ENCODE measurements around the gene ARIH1. TPM values are rescaled to one million over a fixed set of nuclear protein-coding genes. Genes with fewer than 3 reads are reported as not detected.
"Not testable (repeated sequence)": the region's sequence is repeated elsewhere in the genome, so short reads cannot be mapped to it uniquely, and the experiment has no call there.

The ARIH1 gene
- total RNA-seq (2014; rRNA removed; shearing (Covaris generic)) = 54.8 and 61.2 TPM in 2 replicates
- polyA plus RNA-seq (2014; cell fraction: nucleus; rRNA removed) = 34.2 and 34.9 TPM in 2 replicates

DNA sequence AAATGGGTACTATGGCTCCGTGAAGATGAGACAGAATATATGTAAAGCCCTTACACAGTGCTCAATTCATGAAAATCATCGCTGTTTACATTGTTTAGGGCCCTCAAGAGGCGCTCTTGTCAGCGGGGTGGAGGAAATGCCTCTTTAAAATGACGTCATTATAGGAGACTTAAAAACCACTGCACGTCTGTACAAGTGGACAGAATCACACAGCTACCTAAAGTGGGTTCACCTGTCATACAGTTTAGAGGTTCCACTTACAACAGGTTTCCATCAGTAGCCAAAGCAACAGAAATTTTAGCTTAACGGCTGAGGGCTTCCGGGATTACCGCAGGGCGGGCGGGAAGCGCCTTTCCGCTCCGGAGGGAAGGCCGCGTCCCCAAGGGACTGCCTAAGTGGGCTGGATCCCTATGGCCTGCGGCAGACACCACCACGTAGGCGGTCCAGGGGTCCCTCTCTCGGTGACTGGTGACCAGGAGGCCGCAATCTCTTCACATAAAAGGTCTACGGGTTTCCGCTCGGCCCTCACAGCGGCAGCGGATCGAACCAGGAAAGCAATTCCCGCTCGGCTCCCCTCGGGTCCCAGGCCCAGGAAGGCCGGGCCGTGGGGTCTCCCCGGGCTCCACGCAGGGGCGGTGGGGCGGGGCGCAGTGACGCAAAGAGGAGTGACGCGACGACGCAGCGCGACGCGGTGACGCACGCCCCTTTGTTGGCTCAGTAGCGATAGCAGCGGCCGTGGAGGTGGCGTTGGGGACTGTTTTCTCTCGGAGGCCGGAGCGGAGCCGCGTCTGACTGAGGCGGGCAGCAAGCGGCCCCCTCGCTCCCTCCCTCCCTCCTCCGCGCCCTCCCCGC lies at the start of gene ARIH1:
Gene ARIH1 (plus strand): TSS at position 717 of the 852 bp plus-strand sequence. CDS start 310 bp downstream, outside the sequence.
- DNase-seq (ENCODE audit: extremely low read depth, low read depth) = peak; percentile 92

- no peak for DNase-seq (ENCODE audit: extremely low read depth, low read depth)
Measured at GRCh38 chr15:72426753-72427152, 47.4 kb upstream of the ARIH1 start.

DNA sequence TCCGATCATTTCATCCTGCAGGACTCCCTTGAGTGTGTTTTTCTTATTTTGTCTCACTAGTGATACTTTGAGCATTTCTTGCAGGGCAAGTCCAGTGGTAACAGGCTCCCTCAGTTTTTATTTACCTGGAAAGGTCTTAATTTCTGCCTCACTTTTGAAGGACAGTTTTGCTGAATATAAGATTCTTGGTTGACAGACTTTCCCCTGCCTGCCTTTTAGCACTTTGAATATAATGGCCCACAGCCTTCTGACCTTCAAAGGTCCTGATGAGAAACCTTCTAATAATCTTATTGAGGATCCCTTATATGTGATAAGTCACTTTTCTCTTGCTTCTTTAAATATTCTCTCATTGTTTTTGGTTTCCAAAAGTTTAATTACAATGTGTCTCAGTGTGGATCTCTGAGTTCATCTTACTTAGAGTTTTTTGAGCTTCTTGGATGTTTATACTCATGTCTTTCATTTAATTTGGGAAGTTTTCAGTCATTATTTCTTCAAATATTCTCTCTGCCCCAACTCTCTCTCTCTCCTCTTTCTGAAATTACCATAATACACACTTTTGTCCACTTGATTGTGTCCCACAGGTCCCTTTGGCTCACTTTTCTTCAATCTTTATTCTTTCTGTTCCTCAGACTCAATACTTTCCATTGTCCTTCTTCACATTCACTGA lies 36.3 kb upstream of the ARIH1 start:
- DNase-seq (ENCODE audit: extremely low read depth, low read depth) = no peak

DNA sequence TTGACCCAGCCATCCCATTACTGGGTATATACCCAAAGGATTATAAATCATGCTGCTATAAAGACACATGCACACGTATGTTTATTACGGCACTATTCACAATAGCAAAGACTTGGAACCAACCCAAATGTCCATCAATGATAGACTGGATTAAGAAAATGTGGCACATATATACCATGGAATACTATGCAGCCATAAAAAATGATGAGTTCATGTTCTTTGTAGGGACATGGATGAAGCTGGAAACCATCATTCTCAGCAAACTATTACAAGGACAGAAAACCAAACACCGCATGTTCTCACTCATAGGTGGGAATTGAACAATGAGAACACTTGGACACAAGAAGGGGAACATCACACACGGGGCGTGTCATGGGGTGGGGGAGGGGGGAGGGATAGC lies 31.3 kb upstream of the ARIH1 start:
- not testable (repeated sequence) for DNase-seq (ENCODE audit: extremely low read depth, low read depth)

DNA sequence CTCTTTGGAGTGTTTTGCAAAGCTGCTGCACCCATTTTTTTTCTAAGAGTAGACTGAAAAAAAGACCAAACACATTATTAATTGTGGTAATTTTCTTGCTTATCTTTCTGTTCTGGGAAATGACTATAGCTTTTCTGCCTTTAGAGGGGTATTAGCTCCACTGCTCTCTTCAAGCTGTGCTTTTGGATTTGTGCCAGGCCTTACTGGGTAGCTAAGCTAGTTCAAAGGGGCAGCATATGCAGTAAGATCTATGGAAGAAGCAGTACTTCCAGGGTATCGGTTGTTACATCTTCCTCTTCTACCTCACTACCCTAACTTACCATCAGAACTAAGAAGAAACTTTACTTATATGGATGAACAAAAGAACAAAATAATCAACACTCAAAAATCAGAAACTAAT lies 28.7 kb upstream of the ARIH1 start:
- DNase-seq (ENCODE audit: extremely low read depth, low read depth) = no peak

GRCh38 chr15:72450805-72451204 lies 23.3 kb upstream of the ARIH1 start:
- no peak for DNase-seq (ENCODE audit: extremely low read depth, low read depth)

- DNase-seq (ENCODE audit: extremely low read depth, low read depth) = no peak
Measured at GRCh38 chr15:72451224-72451623, 22.9 kb upstream of the ARIH1 start.

- DNase-seq (ENCODE audit: extremely low read depth, low read depth) = no peak
Measured at GRCh38 chr15:72456684-72457083, 17.4 kb upstream of the ARIH1 start.

DNA sequence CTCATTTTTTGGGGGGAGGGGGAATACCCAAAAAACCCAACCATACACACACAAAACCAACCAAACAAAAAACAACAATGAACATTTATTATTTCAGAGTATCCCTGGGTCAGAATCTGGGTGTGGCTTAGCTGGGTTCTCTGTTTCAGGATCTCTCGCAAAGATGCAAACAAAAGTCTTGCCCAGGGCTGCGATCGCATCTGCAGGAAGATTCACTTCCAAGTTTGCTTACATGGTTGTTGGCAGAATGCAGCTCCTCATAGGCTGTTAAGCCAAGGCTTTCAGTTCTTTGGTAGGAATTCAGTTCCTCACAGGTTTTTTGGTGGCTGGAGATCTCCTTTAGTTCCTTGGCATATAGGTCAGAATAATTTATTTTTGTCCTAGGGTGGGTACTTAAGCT lies 13.7 kb upstream of the ARIH1 start:
- no peak for DNase-seq (ENCODE audit: extremely low read depth, low read depth)

- DNase-seq (ENCODE audit: extremely low read depth, low read depth) = no peak
Measured at GRCh38 chr15:72463702-72464101, 10.4 kb upstream of the ARIH1 start.

DNA sequence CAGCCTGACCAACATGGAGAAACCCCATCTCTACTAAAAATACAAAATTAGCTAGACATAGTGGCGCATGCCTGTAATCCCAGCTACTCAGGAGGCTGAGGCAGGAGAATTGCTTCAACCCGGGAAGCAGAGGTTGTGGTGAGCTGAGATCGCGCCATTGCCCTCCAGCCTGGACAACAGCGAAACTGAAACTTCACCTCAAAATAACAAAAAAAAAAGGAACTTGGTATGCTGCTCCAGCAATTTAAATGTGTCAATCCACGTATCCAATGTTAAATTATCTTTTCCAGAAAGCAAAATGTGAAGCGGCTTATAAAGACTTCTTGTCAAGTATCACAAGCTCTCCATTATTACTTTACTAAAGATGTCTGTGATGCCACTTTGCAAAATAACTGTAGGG lies 9.9 kb upstream of the ARIH1 start:
- DNase-seq (ENCODE audit: extremely low read depth, low read depth) = no peak

DNA sequence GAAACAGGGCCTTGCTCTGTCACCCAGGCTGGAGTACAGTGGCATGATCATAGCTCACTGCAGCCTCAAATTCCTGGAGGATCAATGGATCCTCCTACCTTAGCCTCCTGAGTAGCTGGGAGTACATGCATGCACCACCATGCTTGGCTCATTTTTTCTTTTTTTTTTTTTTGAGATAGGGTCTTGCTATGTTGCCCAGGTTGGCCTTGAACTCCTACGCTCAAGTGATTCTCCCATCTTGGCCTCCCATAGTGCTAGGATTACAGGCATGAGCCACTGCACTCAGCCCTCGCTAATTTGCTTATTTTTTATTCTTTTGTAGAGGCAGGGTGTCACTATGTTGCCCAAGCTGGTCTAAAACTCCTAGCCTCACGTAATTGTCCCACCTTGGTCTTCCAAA lies 6.0 kb upstream of the ARIH1 start:
- DNase-seq (ENCODE audit: extremely low read depth, low read depth) = no peak

DNA sequence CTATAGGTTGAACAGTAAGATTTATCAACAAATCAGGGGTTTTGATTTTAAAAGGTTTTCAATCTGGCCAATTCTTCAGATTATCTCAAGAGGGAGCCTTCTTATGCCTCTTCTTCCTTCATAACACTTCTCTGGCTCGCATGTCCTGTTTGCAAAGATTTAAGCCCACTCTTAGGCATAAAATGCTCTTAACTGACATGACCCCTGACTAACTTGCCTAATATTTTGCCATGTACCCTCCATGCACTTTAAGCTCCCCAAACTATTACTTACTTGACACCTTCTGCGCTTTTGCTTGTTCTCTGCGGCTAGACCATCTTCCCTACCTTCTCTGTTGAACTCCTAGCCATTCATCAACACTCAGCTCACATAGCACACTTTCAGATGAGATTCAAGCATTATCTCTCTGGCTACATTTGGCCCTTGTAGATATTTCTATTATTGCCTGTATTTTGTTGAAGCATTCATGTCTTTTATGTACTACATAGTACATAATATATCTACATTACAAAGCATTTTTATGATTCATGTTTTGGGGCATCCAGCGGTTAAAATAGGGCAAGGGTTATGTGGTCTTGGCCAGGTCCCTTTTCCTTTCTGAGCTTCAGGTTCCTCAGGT lies 1.0 kb upstream of the ARIH1 start:
- DNase-seq (ENCODE audit: extremely low read depth, low read depth) = peak; percentile 1

DNA sequence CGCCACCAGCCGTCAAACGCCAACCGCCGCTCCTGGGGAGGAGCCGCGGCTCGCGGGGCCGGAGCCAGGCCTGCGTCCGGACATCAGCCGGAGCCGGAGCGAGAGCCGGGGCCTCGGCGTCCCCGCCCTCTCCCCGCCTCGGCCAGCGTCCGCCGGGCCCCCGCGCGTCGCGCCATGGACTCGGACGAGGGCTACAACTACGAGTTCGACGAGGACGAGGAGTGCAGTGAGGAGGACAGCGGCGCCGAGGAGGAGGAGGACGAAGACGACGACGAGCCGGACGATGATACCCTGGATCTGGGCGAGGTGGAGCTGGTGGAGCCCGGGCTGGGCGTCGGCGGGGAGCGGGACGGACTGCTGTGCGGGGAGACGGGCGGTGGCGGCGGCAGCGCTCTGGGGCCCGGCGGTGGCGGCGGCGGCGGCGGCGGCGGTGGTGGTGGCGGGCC lies 359 bp downstream of the ARIH1 start:
- no peak for DNase-seq (ENCODE audit: extremely low read depth, low read depth)

- DNase-seq (ENCODE audit: extremely low read depth, low read depth) = peak; percentile 43
Measured at GRCh38 chr15:72474912-72475628, 940 bp downstream of the ARIH1 start.

- DNase-seq (ENCODE audit: extremely low read depth, low read depth) = no peak
Measured at GRCh38 chr15:72475674-72476073, 1.5 kb downstream of the ARIH1 start.

GRCh38 chr15:72476330-72476729 lies 2.2 kb downstream of the ARIH1 start:
- not testable (repeated sequence) for DNase-seq (ENCODE audit: extremely low read depth, low read depth)

GRCh38 chr15:72481015-72481659 lies 7.0 kb downstream of the ARIH1 start:
- no peak for DNase-seq (ENCODE audit: extremely low read depth, low read depth)

DNA sequence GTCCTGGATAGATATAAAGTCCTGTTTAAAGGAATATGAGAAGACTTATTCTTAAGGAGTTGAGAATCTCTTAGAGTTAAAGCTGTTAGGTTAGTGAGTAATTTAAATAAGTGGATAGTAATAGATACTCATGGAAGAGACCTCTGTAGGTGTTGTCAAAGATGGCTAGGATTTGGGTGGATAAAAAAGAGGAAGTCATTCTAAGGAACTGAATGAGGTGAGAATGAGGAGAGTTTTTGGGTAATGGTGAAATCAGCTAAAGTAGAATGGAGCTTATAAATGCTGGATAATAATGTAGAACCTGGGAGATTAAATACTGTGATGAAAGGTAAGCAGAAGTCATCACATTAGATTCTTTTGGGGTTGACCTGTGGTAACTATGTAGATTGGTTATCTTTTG lies 8.1 kb downstream of the ARIH1 start:
- no peak for DNase-seq (ENCODE audit: extremely low read depth, low read depth)

GRCh38 chr15:72483279-72483678 lies 9.1 kb downstream of the ARIH1 start:
- DNase-seq (ENCODE audit: extremely low read depth, low read depth) = no peak

Measured in NCI-H460 (cell line).